ENCODE results near the gene ODR4. TPM values are rescaled to one million over a fixed set of nuclear protein-coding genes. Genes with fewer than 3 reads are reported as not detected.
"Not testable (repeated sequence)": the region's sequence is repeated elsewhere in the genome, so short reads cannot be mapped to it uniquely, and the experiment has no call there.

ODR4 gene
- total RNA-seq, 1 experiment from 2014 or later = 10.9 TPM

- DNase-seq (ENCODE audit: low read depth) = no peak
These were observed 45.3 kb downstream of the ODR4 start for GRCh38 chr1:186420923-186421322.

- DNase-seq (ENCODE audit: low read depth) = no peak
These were observed 45.8 kb downstream of the ODR4 start for GRCh38 chr1:186421446-186421845.

- no peak for DNase-seq (ENCODE audit: low read depth)
These were observed 48.9 kb downstream of the ODR4 start for GRCh38 chr1:186424539-186424938.

- no peak for DNase-seq (ENCODE audit: low read depth)
These were observed 50.5 kb downstream of the ODR4 start for GRCh38 chr1:186426118-186426517.

- DNase-seq (ENCODE audit: low read depth) = no peak
These were observed 53.4 kb downstream of the ODR4 start for GRCh38 chr1:186429017-186429416.

GRCh38 chr1:186435336-186435735, 59.7 kb downstream of the ODR4 start:
- peak; percentile 13 for DNase-seq (ENCODE audit: low read depth)

- no peak for DNase-seq (ENCODE audit: low read depth)
These were observed 62.9 kb downstream of the ODR4 start for GRCh38 chr1:186438567-186438966.

GRCh38 chr1:186440584-186440983, 64.9 kb downstream of the ODR4 start:
- DNase-seq (ENCODE audit: low read depth) = peak; percentile 34

GRCh38 chr1:186442651-186443375, 67.2 kb downstream of the ODR4 start:
- DNase-seq (ENCODE audit: low read depth) = peak; percentile 55

GRCh38 chr1:186443638-186444037, 68.0 kb downstream of the ODR4 start:
- DNase-seq (ENCODE audit: low read depth) = no peak

GRCh38 chr1:186446152-186446551, 70.5 kb downstream of the ODR4 start:
- DNase-seq (ENCODE audit: low read depth) = no peak

- no peak for DNase-seq (ENCODE audit: low read depth)
These were observed 79.3 kb downstream of the ODR4 start for GRCh38 chr1:186454981-186455380.

GRCh38 chr1:186456729-186457255, 81.2 kb downstream of the ODR4 start:
- DNase-seq (ENCODE audit: low read depth) = no peak

GRCh38 chr1:186459161-186459560, 83.5 kb downstream of the ODR4 start:
- not testable (repeated sequence) for DNase-seq (ENCODE audit: low read depth)

GRCh38 chr1:186461014-186461413, 85.4 kb downstream of the ODR4 start, which contains the start of gene PDC:
Gene PDC, minus strand, starts transcription at chr1:186461114. Its CDS starts 11,655 bp downstream, at chr1:186449459.
- DNase-seq (ENCODE audit: low read depth) = no peak

GRCh38 chr1:186463511-186463910, 87.9 kb downstream of the ODR4 start:
- no peak for DNase-seq (ENCODE audit: low read depth)

GRCh38 chr1:186463926-186464325, 88.3 kb downstream of the ODR4 start:
- no peak for DNase-seq (ENCODE audit: low read depth)

GRCh38 chr1:186465491-186465890, 89.9 kb downstream of the ODR4 start:
- DNase-seq (ENCODE audit: low read depth) = not testable (repeated sequence)

GRCh38 chr1:186465946-186466345, 90.3 kb downstream of the ODR4 start:
- DNase-seq (ENCODE audit: low read depth) = no peak
